BE2C (cell line): ENCODE results near the gene SNCG.
"Not testable (repeated sequence)": the region's sequence is repeated elsewhere in the genome, so short reads cannot be mapped to it uniquely, and the experiment has no call there.

Experiments
- DNase-seq: peaks from one replicate; pipeline ENCODE4 v3.0.0-alpha.2; 2020
- H3K27me3 ChIP-seq: fragments of 250-450 bp; sonication (Bioruptor Pico); 2 replicates; pipeline ENCODE4 v1.5.1; 2020; ENCODE audit warnings: mild to moderate bottlenecking
- H3K36me3 ChIP-seq: fragments of 250-450 bp; sonication (Bioruptor Pico); 2 replicates; pipeline ENCODE4 v1.5.1; 2020; ENCODE audit warnings: mild to moderate bottlenecking
- H3K4me1 ChIP-seq: fragments of 250-450 bp; sonication (Bioruptor Pico); 2 replicates; pipeline ENCODE4 v1.5.1; 2020
- H3K4me3 ChIP-seq: 2 replicates; pipeline ENCODE4 v1.5.1; 2011; ENCODE audit warnings: low read depth, low read length
- H3K9me3 ChIP-seq: fragments of 250-450 bp; sonication (Bioruptor Pico); 2 replicates; pipeline ENCODE4 v1.5.1; 2020
- TF ChIP-seq, protein P1 (sequence below): IDR thresholded peaks from 2 replicates; pipeline ENCODE4 v1.5.1; 2012; ENCODE audit warnings: mild to moderate bottlenecking, low read depth, low read length

Gene SNCG

DNA sequence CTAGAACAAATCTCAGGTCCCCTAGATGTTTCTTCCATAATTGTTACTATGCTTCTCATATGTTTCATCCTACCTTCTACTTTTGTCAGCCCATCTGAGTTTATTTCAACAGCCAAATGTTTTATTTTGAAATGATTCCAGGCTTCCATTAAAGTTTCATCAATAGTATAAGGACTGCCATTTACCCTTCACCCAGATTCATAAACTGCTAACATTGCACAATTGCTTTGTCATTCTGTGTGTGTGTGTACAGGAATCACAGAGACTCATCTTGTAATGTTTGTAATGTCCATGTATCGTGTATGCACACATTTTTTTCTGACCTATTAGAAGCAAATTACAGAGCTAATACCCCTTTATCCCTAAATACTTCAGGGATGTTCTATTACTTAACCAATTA is 26.5 kb upstream of the SNCG start:
- no peak for DNase-seq
- no peaks in the 10 kb centered on the region for H3K27me3 ChIP-seq
- no peaks in the 10 kb centered on the region for H3K4me1 ChIP-seq

DNA sequence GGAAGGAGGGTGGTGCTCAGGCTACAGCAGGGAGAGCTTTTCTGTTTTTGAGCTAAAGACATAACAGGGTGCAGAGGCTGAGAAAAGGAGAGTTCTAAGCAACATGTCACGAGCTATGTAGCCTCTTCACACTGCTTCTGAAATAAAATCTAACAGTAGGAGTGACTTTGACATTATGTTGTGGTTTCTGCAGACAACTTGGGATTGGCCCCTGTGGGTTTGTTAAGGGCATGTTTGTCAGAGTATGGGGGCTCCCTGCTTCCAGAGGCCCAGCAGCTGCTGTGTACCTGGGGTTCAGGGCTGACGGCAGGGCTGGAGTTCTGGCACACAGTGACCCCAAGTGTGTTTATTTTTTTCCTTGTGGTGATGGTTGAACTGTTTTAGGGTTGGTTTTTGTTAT is 25.7 kb upstream of the SNCG start:
- Histone ChIP-seq H3K4me1 (no peaks in the 10 kb centered on the region), H3K27me3 (no peaks in the 10 kb centered on the region), H3K9me3 (no peaks in the 10 kb centered on the region), H3K4me3 (no peak overlapping the region), H3K36me3 (peaks cover 5% of the 10 kb centered on the region; the same call in 1 of the 2 replicates)
- TF ChIP-seq, protein P1, sequence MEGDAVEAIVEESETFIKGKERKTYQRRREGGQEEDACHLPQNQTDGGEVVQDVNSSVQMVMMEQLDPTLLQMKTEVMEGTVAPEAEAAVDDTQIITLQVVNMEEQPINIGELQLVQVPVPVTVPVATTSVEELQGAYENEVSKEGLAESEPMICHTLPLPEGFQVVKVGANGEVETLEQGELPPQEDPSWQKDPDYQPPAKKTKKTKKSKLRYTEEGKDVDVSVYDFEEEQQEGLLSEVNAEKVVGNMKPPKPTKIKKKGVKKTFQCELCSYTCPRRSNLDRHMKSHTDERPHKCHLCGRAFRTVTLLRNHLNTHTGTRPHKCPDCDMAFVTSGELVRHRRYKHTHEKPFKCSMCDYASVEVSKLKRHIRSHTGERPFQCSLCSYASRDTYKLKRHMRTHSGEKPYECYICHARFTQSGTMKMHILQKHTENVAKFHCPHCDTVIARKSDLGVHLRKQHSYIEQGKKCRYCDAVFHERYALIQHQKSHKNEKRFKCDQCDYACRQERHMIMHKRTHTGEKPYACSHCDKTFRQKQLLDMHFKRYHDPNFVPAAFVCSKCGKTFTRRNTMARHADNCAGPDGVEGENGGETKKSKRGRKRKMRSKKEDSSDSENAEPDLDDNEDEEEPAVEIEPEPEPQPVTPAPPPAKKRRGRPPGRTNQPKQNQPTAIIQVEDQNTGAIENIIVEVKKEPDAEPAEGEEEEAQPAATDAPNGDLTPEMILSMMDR: no peak
- DNase-seq: no peak

More for the DNA sequence above, 26.5 kb upstream of the SNCG start:
- Histone ChIP-seq H3K36me3 (peaks cover 5% of the 10 kb centered on the region; the same call in 1 of the 2 replicates), H3K4me3 (no peak overlapping the region), H3K9me3 (no peaks in the 10 kb centered on the region)
- TF ChIP-seq, protein P1: no peak

DNA sequence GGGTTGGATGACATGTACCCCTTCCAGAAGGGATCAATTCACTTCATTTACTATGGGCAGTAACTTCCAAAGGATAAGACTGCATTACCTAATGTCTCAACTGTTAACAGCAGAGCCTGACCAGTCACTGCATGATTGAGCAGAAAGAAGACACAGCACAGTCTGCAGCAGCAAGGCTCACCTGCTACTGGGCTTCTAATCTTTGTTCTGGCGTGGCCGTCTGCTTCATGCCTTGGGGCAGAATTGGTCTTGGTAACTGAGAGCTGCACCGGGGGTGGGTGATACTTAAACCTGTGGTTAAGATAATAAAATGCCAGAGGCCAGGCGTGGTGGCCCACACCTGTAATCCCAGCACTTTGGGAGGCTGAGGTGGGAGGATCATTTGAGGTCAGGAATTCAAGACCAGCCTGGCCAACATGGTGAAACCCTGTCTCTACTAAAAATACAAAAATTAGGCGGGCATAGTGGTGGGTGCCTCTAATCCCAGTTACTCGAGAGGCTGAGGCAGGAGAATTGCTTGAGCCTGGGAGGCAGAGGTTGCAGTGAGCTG is 24.2 kb upstream of the SNCG start:
- not testable (repeated sequence) for H3K36me3 ChIP-seq, H3K4me1 ChIP-seq, H3K9me3 ChIP-seq, H3K27me3 ChIP-seq, DNase-seq, H3K4me3 ChIP-seq

DNA sequence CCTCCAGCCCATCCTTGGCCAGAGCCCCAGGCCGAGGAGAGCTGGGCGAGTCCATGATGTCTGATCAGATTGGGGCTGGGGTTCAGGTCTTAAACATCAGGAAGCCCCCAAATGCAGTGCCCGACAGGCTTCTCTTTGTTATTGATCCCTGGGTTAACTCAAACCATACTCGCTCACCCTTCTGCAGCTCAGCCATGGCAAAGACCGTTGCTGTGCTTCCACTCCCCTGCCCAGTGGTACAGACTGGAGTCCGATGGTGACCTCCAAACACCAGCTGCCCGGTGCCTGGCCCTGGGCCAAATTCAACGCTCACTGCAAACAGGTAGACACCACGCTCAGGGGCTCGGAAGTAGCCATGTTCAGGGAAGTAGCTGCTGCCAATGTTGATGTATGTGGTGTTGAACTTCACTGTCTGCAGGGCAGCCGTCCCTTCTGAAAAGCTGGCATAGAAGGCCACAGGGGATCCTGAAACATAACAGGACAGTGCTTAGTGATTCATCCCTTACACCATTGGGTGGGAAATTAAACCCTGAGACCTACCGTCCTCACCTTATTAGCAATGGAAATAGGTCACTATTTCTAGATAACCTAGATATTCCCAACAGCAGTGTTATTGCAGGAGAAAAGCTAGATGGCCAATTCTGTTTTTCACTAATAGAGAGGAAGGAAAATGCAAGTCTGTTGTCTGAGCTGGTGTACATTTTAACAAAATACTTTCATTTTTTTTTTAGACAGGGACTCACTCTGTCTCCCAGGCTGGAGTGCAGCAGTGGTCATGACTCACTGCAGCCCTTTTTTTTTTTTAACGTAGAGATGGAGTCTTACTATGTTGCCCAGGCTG is 21.5 kb upstream of the SNCG start:
- DNase-seq: no peak
- TF ChIP-seq, protein P1: no peak
- no peaks in the 10 kb centered on the region for H3K4me1 ChIP-seq
- no peaks in the 10 kb centered on the region for H3K27me3 ChIP-seq
- H3K9me3 ChIP-seq: no peaks in the 10 kb centered on the region
- H3K4me3 ChIP-seq: no peak overlapping the region
- H3K36me3 ChIP-seq: no peaks in the 10 kb centered on the region

DNA sequence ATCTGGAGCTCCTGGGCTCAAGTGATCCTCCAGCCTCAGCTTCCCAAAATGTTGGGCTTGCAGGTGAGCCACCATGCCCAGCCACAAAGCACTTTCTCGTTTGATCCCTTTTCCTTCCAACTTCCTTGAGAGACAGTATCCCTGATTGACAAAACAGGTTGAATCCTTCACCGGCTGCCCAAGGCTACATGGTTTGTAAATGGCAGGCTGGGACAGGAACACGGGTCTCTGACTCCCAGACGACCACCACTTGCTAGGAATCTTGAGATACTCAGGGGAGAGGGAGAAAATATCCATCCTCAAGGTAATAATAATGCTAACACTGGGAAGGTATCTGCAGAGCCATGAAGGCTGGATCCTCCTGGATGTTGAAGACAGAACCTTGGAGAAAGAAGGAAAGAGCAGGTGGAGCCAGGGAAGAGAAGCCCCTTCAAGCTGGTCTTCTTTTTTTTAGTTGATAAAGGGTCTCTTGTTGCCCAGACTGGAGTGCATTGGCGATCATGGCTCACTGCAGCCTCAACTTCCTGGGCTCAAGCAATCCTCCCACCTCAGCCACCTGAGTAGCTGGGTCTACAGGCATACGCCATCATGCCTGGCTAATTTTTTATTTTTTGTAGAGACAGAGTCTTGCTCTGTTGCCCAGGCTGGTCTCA is 20.8 kb upstream of the SNCG start:
- Histone ChIP-seq H3K9me3 (no peaks in the 10 kb centered on the region), H3K4me1 (no peaks in the 10 kb centered on the region), H3K27me3 (no peaks in the 10 kb centered on the region), H3K4me3 (no peak overlapping the region), H3K36me3 (no peaks in the 10 kb centered on the region)
- no peak for DNase-seq
- TF ChIP-seq, protein P1: no peak

DNA sequence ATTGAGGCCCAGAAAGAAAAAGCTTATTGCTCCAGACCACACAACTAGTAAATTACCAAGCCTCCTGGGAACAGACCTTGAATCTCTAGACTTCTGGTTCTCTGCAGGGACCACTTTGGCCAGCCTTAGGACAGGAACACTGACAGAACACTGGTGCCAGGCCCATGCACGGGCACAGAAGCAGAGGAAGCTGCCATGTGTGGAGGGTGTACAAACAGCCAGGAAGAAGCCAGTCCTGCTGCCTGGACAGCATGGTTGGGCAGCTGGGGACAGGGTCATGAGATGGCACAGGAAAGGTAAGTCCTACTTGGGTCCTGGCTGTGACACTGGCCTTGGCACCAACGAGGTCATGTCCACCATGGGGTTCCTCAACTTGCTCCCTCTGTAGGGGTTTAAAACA is 20.1 kb upstream of the SNCG start:
- no peaks in the 10 kb centered on the region for H3K4me1 ChIP-seq
- H3K9me3 ChIP-seq: no peaks in the 10 kb centered on the region
- TF ChIP-seq, protein P1: no peak
- H3K36me3 ChIP-seq: no peaks in the 10 kb centered on the region
- DNase-seq: no peak
- no peaks in the 10 kb centered on the region for H3K27me3 ChIP-seq
- H3K4me3 ChIP-seq: no peak overlapping the region

DNA sequence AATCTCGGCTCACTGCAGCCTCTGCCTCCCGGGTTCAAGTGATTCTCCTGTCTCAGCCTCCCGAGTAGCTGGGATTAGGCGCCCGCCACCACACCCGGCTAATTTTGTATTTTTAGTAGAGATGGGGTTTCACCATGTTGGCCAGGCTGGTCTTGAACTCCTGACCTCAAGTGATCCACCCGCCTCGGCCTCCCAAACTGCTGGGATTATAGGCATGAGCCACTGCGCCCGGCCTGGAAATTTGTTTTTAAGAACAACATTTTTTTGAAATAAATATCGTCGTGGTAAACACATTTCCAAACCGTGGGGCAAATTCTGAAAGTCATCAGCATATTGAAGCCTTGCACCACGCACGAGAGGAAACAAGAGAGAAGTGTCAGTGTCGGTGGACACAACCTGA is 18.3 kb upstream of the SNCG start:
- not testable (repeated sequence) for H3K36me3 ChIP-seq

More for the DNA sequence above, 18.3 kb upstream of the SNCG start:
- not testable (repeated sequence) for H3K9me3 ChIP-seq, H3K4me1 ChIP-seq, H3K4me3 ChIP-seq, H3K27me3 ChIP-seq, DNase-seq
